H1 (cell line): ENCODE results near the gene AP2A2. TPM values are rescaled to one million over a fixed set of nuclear protein-coding genes. Genes with fewer than 3 reads are reported as not detected.

Source experiments
- CTCF ChIA-PET: fragments of 300-600 bp; sonication (Branson Sonifier 250); formaldehyde crosslinking; loops from one replicate; lab custom pipeline; 2021; ENCODE audit not compliant: partially characterized antibody; lab: Charles Lee
- POLR2A ChIA-PET: fragments of 300-600 bp; sonication (Branson Sonifier 250); formaldehyde crosslinking; loops from one replicate; lab custom pipeline; 2021; ENCODE audit warnings: inconsistent platforms; ENCODE audit not compliant: partially characterized antibody; lab: Charles Lee
- DNase-seq, 2 experiments: peaks; one replicate each; pipeline versions ENCODE4 v3.0.0 to v3.0.0-alpha.2; 2010 to 2022; ENCODE audit warnings: low spot score in 2 of 2, low read depth in 1 of 2, mixed read lengths in 1 of 2
- FAIRE-seq: peaks from 2 replicates; lab custom pipeline; 2011; peaks lifted over from hg19 to GRCh38; lab: Jason Lieb, UNC
- H2AFZ ChIP-seq: 2 replicates; pipeline ENCODE4 v1.8.1; 2012; ENCODE audit warnings: low read length, inconsistent platforms
- H2AK5ac ChIP-seq: 2 replicates; pipeline ENCODE4 v1.6.1; 2013; ENCODE audit warnings: low read depth, low read length
- H2BK120ac ChIP-seq: replicated peaks from 2 replicates; pipeline ENCODE3; 2013; ENCODE audit warnings: low read depth, low read length, inconsistent platforms
- H2BK12ac ChIP-seq: 2 replicates; pipeline ENCODE4 v1.6.1; 2013; ENCODE audit warnings: low read depth, low read length
- H2BK15ac ChIP-seq: 2 replicates; pipeline ENCODE4 v1.6.1; 2013; ENCODE audit warnings: low read length
- H2BK20ac ChIP-seq: 2 replicates; pipeline ENCODE4 v1.6.1; 2013; ENCODE audit warnings: low read length
- H2BK5ac ChIP-seq: 2 replicates; pipeline ENCODE4 v1.6.1; 2013; ENCODE audit warnings: low read depth, low read length
- H3K14ac ChIP-seq: 2 replicates; pipeline ENCODE4 v1.6.1; 2013; ENCODE audit warnings: inconsistent platforms; ENCODE audit not compliant: insufficient read length
- H3K18ac ChIP-seq: 2 replicates; pipeline ENCODE4 v1.6.1; 2013; ENCODE audit warnings: low read length; ENCODE audit errors: extremely low read depth
- H3K23ac ChIP-seq: 2 replicates; pipeline ENCODE4 v1.6.1; 2013; ENCODE audit warnings: inconsistent platforms; ENCODE audit not compliant: insufficient read length
- H3K23me2 ChIP-seq: 2 replicates; pipeline ENCODE4 v1.6.1; 2013; ENCODE audit warnings: low read depth, low read length
- H3K27ac ChIP-seq: 2 replicates; pipeline ENCODE4 v1.6.1; 2011; ENCODE audit warnings: low read depth, low read length, inconsistent platforms
- H3K27me3 ChIP-seq, 4 experiments: replicated peaks in 1 of 4; 1 replicate in 1 of 4; 2 replicates in 3 of 4; pipeline versions ENCODE4 v1.6.1 to v1.8.1; 2011 to 2013; ENCODE audit warnings: low read length in 3 of 4, mild to moderate bottlenecking in 3 of 4, inconsistent platforms in 2 of 4, mixed read lengths in 2 of 4, moderate library complexity in 1 of 4; ENCODE audit not compliant: control insufficient read depth in 3 of 4, insufficient read depth in 3 of 4; ENCODE audit errors: extremely low read depth in 1 of 4
- H3K36me3 ChIP-seq, 4 experiments: 2 replicates each; pipeline versions ENCODE4 v1.6.1 to v1.8.1; 2011 to 2013; ENCODE audit warnings: mild to moderate bottlenecking in 4 of 4, low read length in 3 of 4, moderate library complexity in 2 of 4, control low read depth in 1 of 4, inconsistent platforms in 1 of 4; ENCODE audit not compliant: insufficient read depth in 4 of 4, control insufficient read depth in 2 of 4
- H3K4ac ChIP-seq: replicated peaks from 2 replicates; pipeline ENCODE3; 2013; ENCODE audit warnings: low read length, low read depth, mixed read lengths, inconsistent platforms; ENCODE audit not compliant: insufficient read length
- H3K4me1 ChIP-seq, 4 experiments: replicated peaks in 1 of 4; 1 replicate in 1 of 4; 2 replicates in 3 of 4; pipeline versions ENCODE4 v1.6.1 to v1.8.1; 2011 to 2013; ENCODE audit warnings: low read length in 3 of 4, inconsistent platforms in 2 of 4, mixed read lengths in 1 of 4; ENCODE audit not compliant: insufficient read depth in 4 of 4, control insufficient read depth in 3 of 4
- H3K4me2 ChIP-seq, 2 experiments: 2 replicates each; pipeline versions ENCODE4 v1.6.1 to v1.8.1; 2011 to 2013; ENCODE audit warnings: low read depth in 2 of 2, low read length in 2 of 2, control low read depth in 1 of 2, inconsistent platforms in 1 of 2, mild to moderate bottlenecking in 1 of 2; ENCODE audit not compliant: insufficient read depth in 1 of 2
- H3K4me3 ChIP-seq, 4 experiments: fragments of 200-600, 300-600 bp in 1 of 4; sonication (generic), shearing (Covaris generic), sonication (Bioruptor Twin) in 1 of 4; 2 replicates each; pipeline versions ENCODE4 v1.5.1 to v1.8.1; 2011 to 2016; ENCODE audit warnings: low read length in 4 of 4, low read depth in 3 of 4, control low read depth in 2 of 4, inconsistent platforms in 2 of 4, mild to moderate bottlenecking in 2 of 4, mixed read lengths in 1 of 4, moderate library complexity in 1 of 4; ENCODE audit not compliant: insufficient read depth in 2 of 4; ENCODE audit errors: extremely low read depth in 1 of 4
- H3K56ac ChIP-seq: replicated peaks from 2 replicates; pipeline ENCODE3; 2013; ENCODE audit warnings: low read depth, mild to moderate bottlenecking, mixed read lengths, low read length, inconsistent platforms; ENCODE audit not compliant: insufficient read length
- H3K79me1 ChIP-seq: 2 replicates; pipeline ENCODE4 v1.6.1; 2013; ENCODE audit warnings: low read depth, low read length, control low read depth
- H3K79me2 ChIP-seq, 2 experiments: 2 replicates each; pipeline versions ENCODE4 v1.6.1 to v1.8.1; 2012 to 2013; ENCODE audit warnings: low read length in 2 of 2, mild to moderate bottlenecking in 2 of 2, inconsistent platforms in 1 of 2; ENCODE audit not compliant: insufficient read depth in 2 of 2, control insufficient read depth in 1 of 2
- H3K9ac ChIP-seq, 4 experiments: replicated peaks in 1 of 4; 1 replicate in 1 of 4; 2 replicates in 3 of 4; pipeline versions ENCODE4 v1.6.1 to v1.8.1; 2011 to 2013; ENCODE audit warnings: low read depth in 3 of 4, low read length in 3 of 4, control low read depth in 2 of 4, mild to moderate bottlenecking in 2 of 4, moderate library complexity in 2 of 4, inconsistent platforms in 1 of 4; ENCODE audit errors: extremely low read depth in 1 of 4
- H3K9me3 ChIP-seq, 2 experiments: 2 replicates each; pipeline versions ENCODE4 v1.6.1 to v1.8.1; 2012 to 2013; ENCODE audit warnings: mild to moderate bottlenecking in 2 of 2, moderate library complexity in 2 of 2, control low read depth in 1 of 2, inconsistent platforms in 1 of 2, low read depth in 1 of 2, low read length in 1 of 2, mixed read lengths in 1 of 2; ENCODE audit not compliant: insufficient read depth in 2 of 2
- H4K20me1 ChIP-seq, 2 experiments: replicated peaks in 1 of 2; 2 replicates each; pipeline versions ENCODE3 to v1.8.1; 2011 to 2013; ENCODE audit warnings: inconsistent platforms in 2 of 2, low read length in 2 of 2, mild to moderate bottlenecking in 1 of 2; ENCODE audit not compliant: insufficient read depth in 2 of 2, control insufficient read depth in 1 of 2
- H4K5ac ChIP-seq: 2 replicates; pipeline ENCODE4 v1.6.1; 2013; ENCODE audit warnings: low read length, low read depth, mixed read lengths, inconsistent platforms; ENCODE audit not compliant: insufficient read length
- H4K8ac ChIP-seq: 2 replicates; pipeline ENCODE4 v1.8.0; 2013; ENCODE audit warnings: mild to moderate bottlenecking, moderate library complexity, low read length, inconsistent platforms; ENCODE audit not compliant: insufficient read depth; ENCODE audit errors: extremely low read depth
- H4K91ac ChIP-seq: replicated peaks from 2 replicates; pipeline ENCODE3; 2013; ENCODE audit warnings: low read length, mixed read lengths, inconsistent platforms; ENCODE audit not compliant: insufficient read length
- CHD1 ChIP-seq: IDR thresholded peaks from 2 replicates; pipeline ENCODE4 v1.6.1; 2012; ENCODE audit warnings: low read depth, low read length, improper control_type of control experiment
- EZH2 ChIP-seq: fragments of 200-600 bp; sonication (generic); IDR thresholded peaks from 2 replicates; pipeline ENCODE4 v1.7.1; 2012; ENCODE audit warnings: low read depth, mild to moderate bottlenecking, moderate library complexity, low read length, inconsistent platforms; ENCODE audit not compliant: severe bottlenecking
- HDAC6 ChIP-seq: IDR thresholded peaks from one replicate; pipeline ENCODE4 v1.7.1; 2012; ENCODE audit warnings: low read depth, mild to moderate bottlenecking, inconsistent platforms, low read length, moderate library complexity
- KDM5A ChIP-seq: fragments of 200-600 bp; IDR thresholded peaks from 2 replicates; pipeline ENCODE4 v1.7.1; 2012; ENCODE audit warnings: mild to moderate bottlenecking, low read length, inconsistent platforms, mixed read lengths
- POLR2A ChIP-seq, 2 experiments: IDR thresholded peaks; 1 replicate in 1 of 2; 2 replicates in 1 of 2; pipeline ENCODE4 v1.6.1; 2011; ENCODE audit warnings: low read depth in 2 of 2, low read length in 2 of 2, mild to moderate bottlenecking in 2 of 2; ENCODE audit errors: control extremely low read depth in 1 of 2
- RAD21 ChIP-seq, 2 experiments: IDR thresholded peaks in 1 of 2; conservative IDR thresholded peaks in 1 of 2; 2 replicates each; pipeline ENCODE4 v1.6.1; 2011; ENCODE audit warnings: low read depth in 2 of 2, low read length in 2 of 2, improper control_type of control experiment in 1 of 2, inconsistent platforms in 1 of 2, mild to moderate bottlenecking in 1 of 2, moderate library complexity in 1 of 2
- SIN3A ChIP-seq, 2 experiments: IDR thresholded peaks in 1 of 2; conservative IDR thresholded peaks in 1 of 2; 2 replicates each; pipeline ENCODE4 v1.6.1; 2011 to 2012; ENCODE audit warnings: low read length in 2 of 2, improper control_type of control experiment in 1 of 2, low read depth in 1 of 2, mild to moderate bottlenecking in 1 of 2
- SRF ChIP-seq: IDR thresholded peaks from 2 replicates; pipeline ENCODE4 v1.6.1; 2011; ENCODE audit warnings: mild to moderate bottlenecking, low read depth, low read length, moderate library complexity
- SUZ12 ChIP-seq: fragments of 200-600 bp; sonication (generic); IDR thresholded peaks from 2 replicates; pipeline ENCODE4 v1.6.1; 2012; ENCODE audit warnings: mild to moderate bottlenecking, inconsistent platforms, low read length, moderate library complexity, mixed read lengths
- TCF12 ChIP-seq: IDR thresholded peaks from 2 replicates; pipeline ENCODE4 v1.6.1; 2011; ENCODE audit warnings: low read depth, mild to moderate bottlenecking, low read length
- TEAD4 ChIP-seq: IDR thresholded peaks from 2 replicates; pipeline ENCODE4 v1.6.1; 2012; ENCODE audit warnings: low read depth, low read length, inconsistent platforms, mixed read lengths
- whole genome bisulfite sequencing, 2 experiments: shearing (Covaris generic) in 1 of 2; methylation state at CpG; one replicate each; pipeline versions ENCODE4 v1.1.6 to v1.1.7; 2013 to 2015; ENCODE audit warnings: low lambda C conversion rate in 2 of 2, mixed read lengths in 2 of 2, inconsistent platforms in 1 of 2, low coverage in 1 of 2, missing lambda C conversion rate in 1 of 2; ENCODE audit not compliant: insufficient replicate concordance in 2 of 2, insufficient coverage in 1 of 2, insufficient read length in 1 of 2; ENCODE audit errors: extremely low coverage in 1 of 2, missing lambda C conversion rate in 1 of 2; 5-methylcytosine and 5-hydroxymethylcytosine counted together
- polyA plus RNA-seq, 7 experiments: library from polyadenylated mRNA; depleted of rRNA in 3 of 7; stranded (reverse) in 5 of 7; unstranded in 2 of 7; fragments of >200 nt in 5 of 7; fragments of 200-250 nt in 2 of 7; gene quantifications; 1 replicate in 5 of 7; 2 replicates in 1 of 7; 4 replicates in 1 of 7; pipeline versions ENCODE4 v1.2.1 to v1.2.3, GENCODE V29; 2011 to 2013; ENCODE audit warnings: missing spikeins in 2 of 7, mixed read lengths in 2 of 7
- total RNA-seq: library from RNA; stranded (reverse); fragmentation: NEBNext Ultra II Directional; extraction: Animal tissue kit (Norgen Biotek cat#: 25700); gene quantifications from 2 replicates; pipeline ENCODE4 v1.2.1, GENCODE V29; 2021

AP2A2 gene
- total and polyA plus RNA-seq, 2 of the 8 experiments (the other 6 are each of a cell fraction or from before 2014, with no cell fraction given): 50.0 to 65.0 TPM

- H4K20me1 ChIP-seq: peaks cover 8 to 11% of the 10 kb centered on the region in 2 experiments
- no peak overlapping the region for H3K9ac ChIP-seq
- no peak overlapping the region for H2BK15ac ChIP-seq
- TF ChIP-seq TEAD4: no peak
- TF ChIP-seq HDAC6: no peak
- TF ChIP-seq POLR2A (IDR thresholded peaks at IDR 0.05; ENCODE audit: control extremely low read depth in 1 of 2, low read depth in 2 of 2, low read length in 2 of 2): no peak
- TF ChIP-seq TCF12: no peak
- TF ChIP-seq CHD1: no peak
- no peak for TF ChIP-seq SRF
- TF ChIP-seq KDM5A: no peak
- TF ChIP-seq RAD21 (IDR thresholded peaks at IDR 0.05 in 1 of 2, conservative IDR thresholded peaks at IDR 0.05 in 1 of 2; ENCODE audit: low read depth in 2 of 2, low read length in 2 of 2): no peak
- TF ChIP-seq SIN3A (conservative IDR thresholded peaks at IDR 0.05 in 1 of 2, IDR thresholded peaks at IDR 0.05 in 1 of 2; ENCODE audit: low read depth in 1 of 2, low read length in 2 of 2): no peak
- TF ChIP-seq EZH2: no peak
- TF ChIP-seq SUZ12: no peak
- no peak overlapping the region for H3K23ac ChIP-seq
- no peak for DNase-seq
- no peak overlapping the region for H3K4me2 ChIP-seq
- H4K5ac ChIP-seq: no peak overlapping the region
- no peak overlapping the region for H3K4ac ChIP-seq
- no peak overlapping the region for H2BK20ac ChIP-seq
- no peak overlapping the region for H3K4me3 ChIP-seq
- ChIA-PET CTCF (interaction anchor here (0.7 to 4.8 kb wide), 5 partner anchors 12 to 113 kb away, joined by 3 to 20 read pairs (median 4); partner anchors contain the start of gene AP2A2), POLR2A (interaction anchor here (1.5 to 1.6 kb wide), 3 partner anchors 33 to 89 kb away, joined by 3 to 4 read pairs (median 4); no protein-coding TSS in a partner anchor)
- FAIRE-seq: no peak
- peaks cover 0 to 2% (median 0%) of the 10 kb centered on the region in 4 experiments; a peak in 1 of 8 replicates for H3K36me3 ChIP-seq
- no peak overlapping the region for H3K18ac ChIP-seq
- H4K8ac ChIP-seq: no peak overlapping the region
- no peak overlapping the region for H4K91ac ChIP-seq
- no peaks in the 10 kb centered on the region for H3K79me1 ChIP-seq
- no peak overlapping the region for H2BK12ac ChIP-seq
- no peak overlapping the region for H3K27ac ChIP-seq
- no peak overlapping the region for H2BK120ac ChIP-seq
- 96% methylated on average over 13 of the region's 13 CpGs; no CpG with 5 or more reads in 1 of the 2 experiments for WGBS, 2 experiments
- H2BK5ac ChIP-seq: no peak overlapping the region
- H2AK5ac ChIP-seq: no peak overlapping the region
- no peak overlapping the region for H3K56ac ChIP-seq
- H3K23me2 ChIP-seq: no peaks in the 10 kb centered on the region
- H3K9me3 ChIP-seq: no peaks in the 10 kb centered on the region
- peaks cover 0 to 5% (median 3%) of the 10 kb centered on the region in 4 experiments; a peak in 4 of 7 replicates for H3K4me1 ChIP-seq
- H3K14ac ChIP-seq: no peak overlapping the region
- H3K27me3 ChIP-seq: no peaks in the 10 kb centered on the region
- H2AFZ ChIP-seq: no peak overlapping the region
- H3K79me2 ChIP-seq: no peaks in the 10 kb centered on the region
These were observed 32.5 kb upstream of the AP2A2 start for GRCh38 chr11:893008-893654.
